DMS53 treated with DMSO at 0.1 percent for 48 hours (cell line): Measurements from ENCODE around the gene C17orf113.
A peak's percentile ranks its signal among the peaks of the same experiment; 100 is the strongest.
"Not testable (repeated sequence)": the region's sequence is repeated elsewhere in the genome, so short reads cannot be mapped to it uniquely, and the experiment has no call there.

ENCODE experiments used
- DNase-seq: peaks from one replicate; lab custom pipeline; 2025; ENCODE audit not compliant: unreplicated experiment; lab: John Stamatoyannopoulos, UW

C17orf113 gene

GRCh38 chr17:42042598-42043319 is 7.6 kb downstream of the C17orf113 start:
- no peak for DNase-seq

DNA sequence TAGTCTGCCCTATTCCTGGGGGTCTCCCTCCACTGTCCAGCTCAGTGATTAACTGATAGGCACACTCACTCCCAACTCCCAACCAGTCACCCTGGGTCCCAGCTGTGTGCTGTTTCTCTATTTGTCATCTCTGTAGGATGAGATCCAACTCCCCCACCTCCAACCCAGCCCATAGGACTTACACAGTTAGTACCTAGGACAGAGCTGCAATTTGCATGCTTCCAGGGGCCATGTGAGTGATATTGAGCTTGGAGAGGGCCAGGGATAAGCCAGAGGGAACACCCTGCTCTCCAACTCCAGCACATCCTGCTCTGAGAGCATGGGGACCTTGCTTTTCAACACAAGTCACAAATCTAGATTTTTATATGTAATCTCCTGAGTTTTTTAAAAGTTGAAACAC is 8.8 kb downstream of the C17orf113 start:
- no peak for DNase-seq

GRCh38 chr17:42040818-42041217 is 9.6 kb downstream of the C17orf113 start:
- DNase-seq = no peak

GRCh38 chr17:42039794-42040763 is 10.3 kb downstream of the C17orf113 start:
- DNase-seq = no peak

DNA sequence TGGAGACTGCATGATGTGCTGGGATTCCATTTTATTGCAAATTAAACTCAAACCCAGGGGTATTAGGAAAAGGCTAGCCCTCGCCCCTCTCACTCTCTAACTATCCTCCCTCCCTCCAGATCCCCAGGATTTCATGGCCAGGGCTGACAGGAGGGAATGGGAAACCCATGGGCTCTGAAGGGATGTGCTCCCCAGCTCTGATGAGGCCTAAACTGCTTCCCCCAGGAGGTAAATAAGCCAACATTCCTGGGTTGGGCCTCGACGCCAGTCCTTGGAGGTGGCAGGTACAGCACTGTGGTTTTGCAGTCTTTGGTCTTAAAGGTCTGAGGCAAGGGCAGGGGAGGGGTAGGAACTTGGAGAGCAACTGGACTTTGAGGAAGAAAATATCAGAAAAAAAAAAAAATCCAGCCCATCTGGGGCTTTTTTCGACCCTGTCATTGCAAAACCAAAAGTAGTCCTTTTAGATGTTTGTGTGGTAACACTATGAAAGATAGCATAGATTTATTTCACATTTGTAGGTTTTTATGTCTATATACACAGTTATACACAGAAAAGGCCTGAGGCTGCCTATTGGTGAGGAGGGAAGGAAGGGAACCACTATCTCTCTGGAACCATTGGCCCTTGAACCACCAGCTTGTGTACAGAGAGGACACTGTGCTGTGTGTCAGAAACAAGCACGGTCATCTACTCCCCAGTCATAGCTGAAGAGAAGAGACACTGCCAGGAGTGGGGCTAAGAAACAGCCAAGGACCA is 12.0 kb downstream of the C17orf113 start:
- no peak for DNase-seq

GRCh38 chr17:42034059-42034458 is 16.3 kb downstream of the C17orf113 start:
- DNase-seq = no peak

GRCh38 chr17:42031584-42031983 is 18.8 kb downstream of the C17orf113 start:
- no peak for DNase-seq

- DNase-seq = no peak
Measured at GRCh38 chr17:42028791-42029127, 21.6 kb downstream of the C17orf113 start.

GRCh38 chr17:42027961-42028790 is 22.2 kb downstream of the C17orf113 start:
- peak; percentile 5 for DNase-seq

- DNase-seq = no peak
Measured at GRCh38 chr17:42027590-42027889, 22.9 kb downstream of the C17orf113 start.

DNA sequence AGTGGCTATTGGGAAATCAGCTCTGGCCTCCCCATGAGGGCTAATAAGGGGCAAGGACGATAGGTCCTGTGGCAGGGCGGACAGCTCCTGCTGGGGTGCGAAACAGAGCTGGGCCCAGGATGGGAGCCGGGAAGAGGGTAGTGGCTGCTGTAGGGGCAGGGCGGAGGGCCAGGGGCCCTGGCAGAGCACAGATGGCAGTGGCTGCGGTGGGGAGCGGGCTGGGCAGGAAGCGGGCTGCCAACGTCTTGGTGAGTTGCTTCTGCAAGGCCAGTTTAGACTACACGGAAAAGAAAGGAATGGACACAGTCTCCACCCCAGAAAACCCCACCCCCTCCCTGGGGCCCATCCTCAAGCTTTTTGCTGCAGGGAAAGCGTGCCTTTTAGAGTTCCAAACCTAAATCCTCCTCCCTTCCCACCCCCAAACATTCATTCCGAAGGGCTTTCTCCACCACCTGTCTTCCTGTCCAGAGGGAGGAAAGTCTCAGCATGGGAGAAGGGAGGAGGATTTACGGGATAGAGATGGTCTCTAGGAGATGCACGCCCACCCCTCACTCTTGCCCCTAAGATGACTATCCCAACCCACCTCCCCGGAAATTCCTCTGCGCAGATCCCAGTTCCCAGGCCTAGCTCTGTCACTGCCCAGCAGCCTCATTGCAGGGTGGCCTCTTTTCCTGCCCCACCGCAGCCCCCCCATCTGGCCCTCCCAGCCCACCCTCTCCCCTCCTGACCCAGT is 23.4 kb downstream of the C17orf113 start:
- no peak for DNase-seq

DNA sequence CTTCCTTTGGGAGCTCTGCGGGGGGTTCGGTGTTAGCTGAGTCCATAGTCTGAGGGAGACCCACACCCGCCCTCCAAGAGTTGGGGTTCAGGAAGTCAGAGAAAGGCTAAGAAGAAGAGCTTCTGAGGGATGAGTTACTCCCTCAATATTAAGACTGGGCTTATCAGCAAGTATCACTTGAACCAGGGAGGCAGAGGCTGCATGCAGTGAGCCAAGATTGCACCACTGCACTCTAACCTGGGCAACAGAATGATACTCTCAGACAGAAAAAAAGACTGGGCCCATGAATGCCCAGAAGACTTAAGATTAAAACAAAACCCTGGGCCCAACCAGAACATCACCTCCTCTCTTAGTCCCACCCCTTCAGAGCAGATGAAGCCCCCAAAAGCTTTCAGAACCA is 24.5 kb downstream of the C17orf113 start:
- DNase-seq = no peak

DNA sequence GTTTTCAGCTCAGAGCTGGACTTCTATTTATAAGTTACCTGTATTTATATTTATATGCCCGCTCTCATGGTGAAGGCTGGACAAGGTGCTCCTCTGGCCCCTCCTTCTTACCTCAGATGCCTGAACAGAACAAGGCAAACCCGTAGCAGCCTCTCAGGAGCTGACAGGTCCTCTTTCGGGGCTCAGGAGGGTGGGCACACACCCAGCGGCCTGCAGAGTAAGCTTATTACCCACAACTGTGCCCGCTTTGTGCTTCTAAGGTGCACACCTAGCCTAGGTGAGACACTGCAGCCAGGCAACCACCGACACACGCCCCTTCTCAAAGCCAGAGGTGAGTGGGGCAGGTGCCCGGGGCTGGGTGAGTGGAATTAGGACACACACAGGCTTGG is 25.2 kb downstream of the C17orf113 start:
- no peak for DNase-seq

DNA sequence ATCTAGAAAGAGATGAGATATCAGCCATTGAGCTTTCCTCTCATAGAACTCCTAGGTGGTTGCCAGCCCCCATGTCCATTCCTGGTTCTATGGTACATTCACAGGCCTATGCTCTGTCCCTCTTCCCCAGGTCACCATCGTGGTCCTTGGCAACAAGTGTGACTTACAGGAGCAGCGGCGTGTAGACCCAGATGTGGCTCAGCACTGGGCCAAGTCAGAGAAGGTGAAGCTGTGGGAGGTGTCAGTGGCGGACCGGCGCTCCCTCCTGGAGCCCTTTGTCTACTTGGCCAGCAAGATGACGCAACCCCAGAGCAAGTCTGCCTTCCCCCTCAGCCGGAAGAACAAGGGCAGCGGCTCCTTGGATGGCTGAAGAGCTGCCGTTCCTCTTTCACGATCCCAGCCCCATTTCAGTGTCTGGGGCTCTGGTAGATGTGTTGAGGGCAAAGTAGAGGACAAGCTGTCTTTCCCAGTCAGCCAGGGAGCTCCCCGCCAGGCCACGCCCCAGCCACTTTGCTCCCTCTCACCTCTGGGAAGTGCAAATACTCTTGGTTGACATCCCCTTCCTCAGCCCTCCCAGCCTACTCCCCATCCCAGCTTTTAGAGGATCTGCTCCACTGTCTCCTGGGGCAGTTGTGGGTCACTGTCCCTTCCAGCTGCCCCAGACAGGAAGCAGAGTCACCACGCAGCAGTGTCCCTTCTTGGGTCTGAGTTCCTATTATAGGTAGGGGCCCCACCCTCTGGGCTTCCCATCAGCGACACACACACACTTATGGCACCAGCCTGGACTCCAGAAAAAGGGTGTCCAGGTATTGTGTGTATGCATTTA is 26.7 kb downstream of the C17orf113 start:
- DNase-seq = no peak

GRCh38 chr17:42020845-42021244 is 29.6 kb downstream of the C17orf113 start:
- not testable (repeated sequence) for DNase-seq

GRCh38 chr17:42019509-42020404 is 30.6 kb downstream of the C17orf113 start, which contains the start of gene NKIRAS2:
Gene NKIRAS2, plus strand, starts transcription at chr17:42020090. Its CDS starts 1,488 bp downstream, at chr17:42021578.
- DNase-seq = peak; percentile 72

DNA sequence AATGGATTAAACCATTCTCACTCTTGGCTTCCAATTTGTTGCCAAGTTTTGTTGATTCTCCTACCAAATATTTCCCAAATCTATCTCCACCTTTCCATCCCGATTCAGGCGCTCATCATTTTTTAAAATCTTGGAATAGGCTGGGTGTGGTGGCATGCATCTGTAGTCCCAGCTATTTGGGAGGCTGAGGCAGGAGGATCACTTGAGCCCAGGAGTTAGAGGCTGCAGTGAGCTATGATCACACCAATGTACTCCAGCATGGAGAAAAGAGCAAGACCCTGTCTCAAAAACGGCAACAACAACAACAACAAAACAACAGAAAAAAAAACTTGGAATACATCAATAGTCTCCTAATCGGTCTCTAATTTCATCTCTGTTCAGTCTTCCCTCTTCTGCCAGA is 31.4 kb downstream of the C17orf113 start:
- DNase-seq = no peak

DNA sequence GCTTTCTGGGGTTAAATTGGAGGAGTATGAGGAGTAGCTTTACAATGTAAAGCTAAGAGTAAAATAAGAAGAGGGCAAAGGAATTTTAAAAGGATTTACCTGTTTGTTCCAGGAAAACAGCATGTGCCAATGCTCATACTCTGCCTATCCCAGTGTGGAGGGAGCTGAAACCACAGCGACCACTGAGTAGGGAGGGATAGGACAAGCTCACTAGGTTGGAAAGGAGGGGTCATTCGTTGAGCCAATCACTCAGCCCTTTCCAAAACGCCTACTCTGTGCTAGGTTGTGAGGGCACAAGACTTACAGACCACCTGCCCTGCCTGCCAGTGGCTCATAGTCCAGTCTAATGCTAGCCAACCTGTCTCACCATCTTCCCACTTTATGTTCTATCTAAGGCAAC is 32.1 kb downstream of the C17orf113 start:
- no peak for DNase-seq
